22Rv1 (cell line): ENCODE measurements around the gene MYLK.

Experiments used
- ZFX ChIP-seq: fragments of 450-650 bp; IDR thresholded peaks from 2 replicates; pipeline ENCODE4 v1.6.1; 2017; ENCODE audit warnings: antibody characterized with exemption, borderline replicate concordance
- TF ChIP-seq, protein P1 (sequence below): fragments of 450-650 bp; IDR thresholded peaks from 2 replicates; pipeline ENCODE4 v1.5.1; 2017; ENCODE audit warnings: mild to moderate bottlenecking

DNA sequence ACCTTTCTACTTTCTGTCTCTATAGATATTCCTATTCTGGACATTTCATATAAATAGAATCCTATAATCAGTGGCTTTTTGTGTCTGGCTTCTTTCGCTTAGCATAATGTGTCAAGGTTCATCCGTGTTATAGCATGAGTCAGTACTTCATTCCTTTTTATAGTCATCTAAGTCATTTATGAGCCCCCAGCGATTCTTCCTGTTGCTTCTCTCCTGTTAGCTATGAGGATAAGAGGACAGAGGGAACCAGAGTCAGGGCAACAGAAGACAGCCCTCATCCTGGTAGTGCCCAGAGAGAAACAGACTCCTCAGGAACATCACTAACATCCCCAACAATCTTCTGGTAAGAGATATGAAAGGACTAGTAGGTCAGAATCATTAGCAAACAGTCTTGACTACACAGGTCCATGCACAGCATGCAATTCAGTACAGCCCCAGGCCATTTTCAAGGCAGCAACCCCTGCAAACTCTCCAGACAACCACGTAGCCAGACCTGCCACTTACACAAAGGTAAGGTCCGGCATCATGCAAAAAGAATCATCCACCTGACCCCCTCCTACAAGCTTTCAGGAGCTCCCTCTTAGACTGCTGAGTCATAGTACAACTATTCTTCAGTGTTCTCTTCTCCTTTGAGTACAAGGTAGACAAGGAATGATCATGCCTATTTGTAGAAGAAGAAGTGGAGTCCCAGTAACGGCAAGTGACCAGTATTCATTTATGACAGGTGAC, 91.5 kb downstream of the MYLK start:
- TF ChIP-seq, protein P1, sequence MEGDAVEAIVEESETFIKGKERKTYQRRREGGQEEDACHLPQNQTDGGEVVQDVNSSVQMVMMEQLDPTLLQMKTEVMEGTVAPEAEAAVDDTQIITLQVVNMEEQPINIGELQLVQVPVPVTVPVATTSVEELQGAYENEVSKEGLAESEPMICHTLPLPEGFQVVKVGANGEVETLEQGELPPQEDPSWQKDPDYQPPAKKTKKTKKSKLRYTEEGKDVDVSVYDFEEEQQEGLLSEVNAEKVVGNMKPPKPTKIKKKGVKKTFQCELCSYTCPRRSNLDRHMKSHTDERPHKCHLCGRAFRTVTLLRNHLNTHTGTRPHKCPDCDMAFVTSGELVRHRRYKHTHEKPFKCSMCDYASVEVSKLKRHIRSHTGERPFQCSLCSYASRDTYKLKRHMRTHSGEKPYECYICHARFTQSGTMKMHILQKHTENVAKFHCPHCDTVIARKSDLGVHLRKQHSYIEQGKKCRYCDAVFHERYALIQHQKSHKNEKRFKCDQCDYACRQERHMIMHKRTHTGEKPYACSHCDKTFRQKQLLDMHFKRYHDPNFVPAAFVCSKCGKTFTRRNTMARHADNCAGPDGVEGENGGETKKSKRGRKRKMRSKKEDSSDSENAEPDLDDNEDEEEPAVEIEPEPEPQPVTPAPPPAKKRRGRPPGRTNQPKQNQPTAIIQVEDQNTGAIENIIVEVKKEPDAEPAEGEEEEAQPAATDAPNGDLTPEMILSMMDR, result no peak
- no peak for TF ChIP-seq ZFX
